Esophagus muscularis mucosa (tissue), 4 donors: ENCODE measurements around the gene CACNG8. TPM values are rescaled to one million over a fixed set of nuclear protein-coding genes. Genes with fewer than 3 reads are reported as not detected.

Experiments
- DNase-seq: peaks from one replicate; pipeline ENCODE4 v3.0.0-alpha.2; 2017; ENCODE audit errors: extremely low spot score
- H3K27ac ChIP-seq, 4 donors: fragments of 200-600 bp; sonication (generic); replicated peaks in 1 of 4; 1 replicate in 3 of 4; 2 replicates in 1 of 4; pipeline ENCODE4 v1.5.1; 2016 to 2019; ENCODE audit warnings: mild to moderate bottlenecking in 1 of 4
- H3K27me3 ChIP-seq, 4 donors: fragments of 200-600 bp; sonication (generic); one replicate each; pipeline versions ENCODE4 v1.5.1 to v1.6.0; 2016 to 2019
- H3K36me3 ChIP-seq, 4 donors: fragments of 200-600 bp; sonication (generic); one replicate each; pipeline ENCODE4 v1.5.1; 2016 to 2019
- H3K4me1 ChIP-seq, 4 donors: fragments of 200-600 bp; sonication (generic); one replicate each; pipeline ENCODE4 v1.5.1; 2016 to 2019
- H3K4me3 ChIP-seq, 4 donors: fragments of 200-600 bp; sonication (generic); 1 replicate in 2 of 4; 2 replicates in 2 of 4; pipeline ENCODE4 v1.5.1; 2016 to 2019; ENCODE audit warnings: mild to moderate bottlenecking in 4 of 4, moderate library complexity in 1 of 4
- H3K9me3 ChIP-seq, 4 donors: fragments of 200-600 bp; sonication (generic); 1 replicate in 3 of 4; 2 replicates in 1 of 4; pipeline ENCODE4 v1.5.1; 2016 to 2019
- CTCF ChIP-seq, 3 experiments: fragments of 200-600 bp in 2 of 3; fragments of 450-650 bp in 1 of 3; sonication (generic) in 2 of 3; IDR thresholded peaks; one replicate each; pipeline ENCODE4 v1.5.1; 2017 to 2019; ENCODE audit warnings: antibody characterized with exemption in 3 of 3, mild to moderate bottlenecking in 2 of 3, moderate library complexity in 1 of 3
- EP300 ChIP-seq: sonication (generic); formaldehyde crosslinking; IDR thresholded peaks from one replicate; pipeline ENCODE4 v1.6.1; 2017; ENCODE audit warnings: antibody characterized with exemption
- POLR2A ChIP-seq: fragments of 450-650 bp; IDR thresholded peaks from one replicate; pipeline ENCODE4 v1.6.1; 2017; ENCODE audit warnings: antibody characterized with exemption, moderate library complexity, mild to moderate bottlenecking, low read depth
- POLR2AphosphoS5 ChIP-seq, 2 donors: sonication (generic); formaldehyde crosslinking; IDR thresholded peaks; one replicate each; pipeline ENCODE4 v1.6.1; 2017; ENCODE audit warnings: antibody characterized with exemption in 2 of 2
- WGBS: methylation state at CpG from one replicate; pipeline ENCODE4 v1.1.5; 2018; 5-methylcytosine and 5-hydroxymethylcytosine counted together
- intact Hi-C: fragments of 100-400 bp; cut with DNase I; formaldehyde crosslinking; loops from one replicate; pipeline ENCODE4 v1.15.1; 2023
- total RNA-seq, 4 donors: library from RNA; depleted of rRNA; stranded (reverse); fragments of >200 nt; gene quantifications; one replicate each; pipeline versions ENCODE4 v1.1.0 to v1.2.1, GENCODE V29; 2016

Gene CACNG8
- total RNA-seq, 4 donors from 2014 or later = 0.06 TPM; not detected in 3

DNA sequence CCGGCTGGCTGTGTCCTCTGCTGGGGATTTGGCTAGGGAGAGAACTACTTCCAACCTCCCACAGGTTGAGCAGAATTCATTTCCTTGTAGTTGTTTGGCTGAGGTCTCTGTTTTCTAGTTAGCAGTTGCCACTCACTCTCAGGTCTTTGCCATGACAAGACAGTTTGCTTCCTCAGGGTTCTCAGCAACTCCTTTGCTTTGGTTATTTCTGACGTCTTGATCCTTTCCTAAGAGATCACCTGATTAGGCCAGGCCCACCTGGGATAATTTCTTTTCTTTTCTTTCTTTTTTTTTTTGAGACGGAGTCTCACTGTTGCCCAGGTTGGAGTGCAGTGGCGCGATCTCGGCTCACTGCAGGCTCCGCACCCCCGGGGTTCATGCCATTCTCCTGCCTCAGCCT lies 9.4 kb upstream of the CACNG8 start:
- intact Hi-C loops = no loop called here
- Histone ChIP-seq H3K4me3 (no peak overlapping the region), H3K4me1 (no peaks in the 10 kb centered on the region), H3K36me3 (no peaks in the 10 kb centered on the region), H3K27ac (no peak overlapping the region), H3K9me3 (no peaks in the 10 kb centered on the region), H3K27me3 (peaks cover 0 to 96% (median 13%) of the 10 kb centered on the region in 4 donors)
- TF ChIP-seq EP300 (no peak), POLR2A (no peak), POLR2AphosphoS5 (IDR thresholded peaks at IDR 0.05) (no peak), CTCF (IDR thresholded peaks at IDR 0.05) (no peak)
- 77% methylated on average over 8 of the region's 8 CpGs for WGBS
- DNase-seq = no peak

GRCh38 chr19:53957448-53958167 lies 5.1 kb upstream of the CACNG8 start:
- TF ChIP-seq POLR2AphosphoS5 (IDR thresholded peaks at IDR 0.05) = no peak
- TF ChIP-seq POLR2A = no peak
- no peak for TF ChIP-seq EP300
- TF ChIP-seq CTCF (IDR thresholded peaks at IDR 0.05) = no peak
- H3K36me3 ChIP-seq = no peaks in the 10 kb centered on the region
- H3K27me3 ChIP-seq = peaks cover 0 to 98% (median 41%) of the 10 kb centered on the region in 4 donors
- H3K4me1 ChIP-seq = no peaks in the 10 kb centered on the region
- H3K27ac ChIP-seq = no peak overlapping the region
- intact Hi-C loops = no loop called here
- 11% methylated on average over 15 of the region's 15 CpGs for WGBS
- no peak for DNase-seq
- H3K4me3 ChIP-seq = no peak overlapping the region
- no peaks in the 10 kb centered on the region for H3K9me3 ChIP-seq

GRCh38 chr19:53958168-53958571 lies 4.6 kb upstream of the CACNG8 start:
- Histone ChIP-seq H3K36me3 (no peaks in the 10 kb centered on the region), H3K9me3 (no peaks in the 10 kb centered on the region), H3K27me3 (peaks cover 0 to 98% (median 45%) of the 10 kb centered on the region in 4 donors), H3K27ac (no peak overlapping the region), H3K4me3 (no peak overlapping the region), H3K4me1 (peaks cover 0 to 4% (median 2%) of the 10 kb centered on the region in 4 donors)
- no peak for DNase-seq
- intact Hi-C loops = no loop called here
- TF ChIP-seq POLR2A (no peak), EP300 (no peak), POLR2AphosphoS5 (IDR thresholded peaks at IDR 0.05) (no peak), CTCF (IDR thresholded peaks at IDR 0.05) (no peak)
- WGBS = 6% methylated on average over 6 of the region's 14 CpGs

GRCh38 chr19:53958823-53959757 lies 3.6 kb upstream of the CACNG8 start:
- peaks cover 0 to 6% (median 3%) of the 10 kb centered on the region in 4 donors for H3K4me1 ChIP-seq
- DNase-seq = no peak
- H3K27ac ChIP-seq = no peak overlapping the region
- WGBS = 2% methylated on average over 19 of the region's 22 CpGs
- no peak overlapping the region for H3K4me3 ChIP-seq
- H3K9me3 ChIP-seq = no peaks in the 10 kb centered on the region
- TF ChIP-seq EP300 (no peak), POLR2A (no peak), CTCF (IDR thresholded peaks at IDR 0.05) (no peak), POLR2AphosphoS5 (IDR thresholded peaks at IDR 0.05) (no peak)
- intact Hi-C loops = no loop called here
- peaks cover 0 to 98% (median 51%) of the 10 kb centered on the region in 4 donors for H3K27me3 ChIP-seq
- no peaks in the 10 kb centered on the region for H3K36me3 ChIP-seq
